IPS-NIHi11 (cell line): ENCODE data around the gene CBARP.

Experiments used
- DNase-seq: peaks from one replicate; pipeline ENCODE4 v3.0.0; 2012; ENCODE audit warnings: mixed read lengths, low spot score

The CBARP gene

DNA sequence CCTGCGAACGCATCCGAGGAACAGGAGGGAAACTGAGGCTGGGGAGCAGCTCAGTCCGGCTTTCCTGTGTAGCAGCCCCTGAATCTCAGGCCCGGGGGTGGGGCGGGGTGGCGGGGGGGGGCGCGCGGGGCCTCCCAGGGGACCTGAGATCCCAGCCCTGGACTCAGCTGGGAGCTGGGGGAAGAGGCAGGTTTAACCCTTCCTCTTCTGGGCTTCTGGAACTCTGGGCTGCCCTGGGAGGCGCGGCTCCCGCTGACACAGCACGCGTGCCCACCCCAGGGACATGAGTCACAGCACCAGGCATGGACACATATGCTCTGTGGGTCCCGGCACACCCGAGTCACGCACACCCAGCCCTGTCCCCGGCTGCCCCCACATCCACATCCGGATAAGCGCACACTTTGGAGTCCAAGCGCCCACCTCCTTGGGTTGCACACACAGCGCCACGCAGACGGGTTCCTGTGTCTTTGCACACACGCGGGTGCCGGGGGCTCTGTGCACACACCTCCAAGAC, 27.9 kb upstream of the CBARP start:
- no peak for DNase-seq

DNA sequence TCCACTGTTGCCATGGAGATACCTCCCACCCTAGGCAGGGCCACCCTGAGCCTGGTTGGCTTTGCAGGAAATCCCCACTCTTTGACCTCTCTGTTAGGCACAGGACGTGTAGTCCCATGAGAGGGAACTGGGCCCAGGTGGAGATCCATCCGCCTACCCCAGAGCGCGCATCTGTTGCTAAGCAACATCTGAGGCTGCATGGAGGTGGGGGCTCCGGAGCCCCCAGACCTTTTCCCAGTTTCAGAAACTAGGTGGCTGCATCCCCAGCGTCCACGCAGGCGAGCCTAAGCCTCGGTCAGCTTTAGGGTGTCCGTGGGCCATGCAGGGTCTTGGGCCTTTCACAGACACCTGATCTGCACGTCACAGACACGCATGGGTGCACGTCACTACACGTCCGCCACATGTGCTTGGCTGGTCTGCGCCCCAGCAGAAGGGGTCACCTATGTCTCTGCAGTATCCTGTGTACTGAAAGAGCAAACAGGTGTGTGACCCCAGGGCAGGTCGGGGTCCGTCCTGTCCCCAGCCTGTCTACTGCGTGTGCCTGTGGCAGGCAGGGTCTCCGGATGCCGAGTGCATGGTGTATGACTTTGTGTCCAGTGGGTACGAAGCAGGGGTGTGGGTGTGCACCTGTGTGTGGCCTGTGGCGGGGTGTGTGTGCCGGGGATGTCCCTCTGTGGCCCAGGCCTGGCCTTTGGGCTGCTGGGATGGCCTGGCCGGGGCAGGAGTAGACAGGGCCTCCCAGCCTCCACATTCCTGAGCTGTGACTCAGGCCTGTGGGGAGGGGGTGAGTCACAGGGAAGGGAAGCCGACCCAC, 27.2 kb upstream of the CBARP start:
- no peak for DNase-seq

DNA sequence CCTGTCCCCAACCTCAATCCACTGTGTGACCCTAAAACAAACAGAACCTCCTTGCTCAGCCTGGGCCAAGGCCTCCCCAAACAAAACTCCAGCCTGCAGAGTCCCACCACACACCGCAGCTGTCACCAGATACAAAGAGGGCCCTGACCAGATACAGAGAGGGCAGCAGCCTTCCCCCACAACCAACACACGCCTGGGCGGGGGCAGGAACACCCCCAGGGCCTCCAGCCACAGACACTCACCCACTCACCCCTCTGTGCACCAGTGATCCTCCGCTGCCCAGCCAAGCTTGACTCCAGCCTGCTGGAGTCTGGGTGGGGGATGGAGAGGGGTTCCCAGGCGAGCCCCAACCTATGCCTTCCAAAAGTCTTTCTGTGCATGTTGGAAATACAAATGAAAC, 25.4 kb upstream of the CBARP start:
- no peak for DNase-seq

DNA sequence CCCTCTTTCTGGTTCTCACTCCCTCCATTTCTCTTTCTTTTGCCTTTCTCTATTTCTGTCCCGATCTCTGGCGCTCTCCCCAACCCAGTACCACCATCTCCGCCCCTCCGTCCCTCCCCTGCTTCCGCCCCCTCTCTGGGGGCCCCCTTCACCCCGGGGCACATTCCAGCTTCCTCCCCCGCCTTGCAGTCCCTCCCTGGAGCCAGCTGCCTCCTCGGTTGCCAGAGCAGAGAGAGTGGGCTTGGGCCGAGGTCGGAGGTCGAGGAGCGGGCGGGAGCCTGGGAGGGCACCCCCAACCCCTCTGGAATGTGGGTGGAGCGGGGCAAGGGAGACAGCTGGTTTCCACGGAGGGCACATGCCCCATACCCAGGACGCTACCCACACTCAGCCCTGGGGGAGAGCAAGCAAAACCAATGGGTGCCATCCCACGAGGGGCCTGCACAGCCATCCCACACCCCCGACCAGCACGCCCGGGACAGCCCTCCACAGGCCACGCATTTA, 24.9 kb upstream of the CBARP start:
- DNase-seq: no peak

DNA sequence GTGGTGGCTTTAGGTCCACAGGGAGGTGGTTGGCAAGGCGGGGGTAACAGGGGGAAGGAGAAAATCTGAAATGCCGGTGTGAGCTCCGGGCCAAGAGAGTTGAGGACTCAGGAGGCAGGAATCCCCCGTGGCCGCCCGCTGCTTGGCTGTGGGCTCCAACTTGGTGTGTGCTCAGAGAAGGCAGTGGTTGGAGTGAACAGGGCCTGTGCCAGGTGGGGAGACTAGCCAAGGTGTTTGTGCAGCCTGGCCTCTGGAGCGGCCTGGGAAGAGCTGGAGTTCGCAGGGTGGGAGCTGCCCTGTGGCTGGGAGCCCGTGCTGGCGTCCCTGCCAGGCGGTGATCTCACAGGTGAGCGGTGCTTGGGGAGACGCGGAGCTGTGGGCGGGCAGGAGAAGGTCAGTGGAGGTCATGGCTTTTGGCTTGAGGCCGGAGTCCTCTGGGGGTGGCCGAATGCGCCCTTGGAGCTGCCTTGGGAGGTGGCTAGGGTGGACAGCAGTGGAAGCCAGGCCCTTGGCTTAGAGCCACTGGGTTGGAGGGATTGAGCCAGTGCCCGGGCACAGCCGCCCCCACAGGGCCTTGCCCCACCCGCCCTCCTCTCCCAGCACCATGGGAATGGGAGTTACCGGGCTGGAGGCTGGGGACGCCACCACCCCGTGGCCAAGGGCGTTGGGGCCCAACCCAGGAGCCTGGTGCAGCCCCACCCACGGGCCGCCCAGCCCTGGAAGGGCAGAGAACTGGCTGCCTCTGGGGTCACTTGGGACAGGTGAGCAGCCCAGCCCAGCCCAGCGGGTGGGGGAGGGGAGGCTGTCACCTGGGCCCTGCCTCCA, 24.2 kb upstream of the CBARP start:
- no peak for DNase-seq

DNA sequence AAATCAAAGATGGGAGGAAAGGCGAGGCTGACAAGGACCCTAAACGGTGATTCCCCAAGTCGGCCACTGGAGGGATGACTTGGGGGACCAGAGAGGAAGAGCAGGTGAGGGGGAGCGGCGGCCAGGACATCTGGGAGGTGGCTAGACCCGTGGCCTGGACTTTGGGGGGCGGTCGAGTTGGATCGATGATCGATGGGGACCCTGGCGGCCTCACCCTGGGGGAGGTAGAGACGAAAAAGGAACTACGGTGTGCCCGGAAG, 23.7 kb upstream of the CBARP start:
- no peak for DNase-seq

DNA sequence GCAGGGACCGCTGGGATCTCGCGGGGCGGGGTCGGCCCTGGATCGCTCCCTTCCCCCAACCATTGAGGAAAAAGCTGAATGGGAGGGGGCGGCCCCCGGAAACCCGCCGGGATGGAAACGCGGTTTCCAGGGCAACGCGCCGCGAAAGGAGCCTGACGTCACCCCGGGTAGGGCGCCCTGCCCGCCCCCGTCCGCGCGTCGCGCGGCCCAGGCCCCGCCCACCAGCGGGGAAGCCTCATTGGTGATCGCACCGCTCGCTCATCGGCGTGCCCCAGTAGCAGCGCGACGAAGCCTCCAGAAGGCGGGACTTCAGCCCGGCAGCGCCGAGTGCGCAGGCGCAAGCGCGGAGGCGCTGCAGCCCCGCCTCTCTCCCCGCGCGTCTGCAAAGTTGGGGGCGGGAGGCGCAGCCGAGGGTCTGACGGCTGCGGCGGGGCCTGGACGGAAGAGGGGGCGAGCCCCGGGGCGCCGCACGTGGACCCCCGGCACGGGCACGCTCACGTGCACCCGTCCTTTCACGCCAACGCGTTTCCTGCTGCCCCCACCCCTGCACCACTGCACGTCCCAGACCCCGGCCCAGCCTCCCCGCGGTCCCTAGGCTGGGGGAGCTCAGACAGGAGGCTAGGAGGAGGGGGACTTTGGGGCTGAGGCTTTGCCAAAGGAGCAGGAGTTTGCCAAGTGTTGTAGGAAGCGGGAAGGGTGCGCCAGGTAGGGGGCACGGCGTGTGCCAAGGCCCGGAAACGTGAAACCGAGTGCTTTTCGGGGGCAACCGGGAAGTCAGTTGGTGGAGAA, 23.1 kb upstream of the CBARP start:
- peak; percentile 90 for DNase-seq

DNA sequence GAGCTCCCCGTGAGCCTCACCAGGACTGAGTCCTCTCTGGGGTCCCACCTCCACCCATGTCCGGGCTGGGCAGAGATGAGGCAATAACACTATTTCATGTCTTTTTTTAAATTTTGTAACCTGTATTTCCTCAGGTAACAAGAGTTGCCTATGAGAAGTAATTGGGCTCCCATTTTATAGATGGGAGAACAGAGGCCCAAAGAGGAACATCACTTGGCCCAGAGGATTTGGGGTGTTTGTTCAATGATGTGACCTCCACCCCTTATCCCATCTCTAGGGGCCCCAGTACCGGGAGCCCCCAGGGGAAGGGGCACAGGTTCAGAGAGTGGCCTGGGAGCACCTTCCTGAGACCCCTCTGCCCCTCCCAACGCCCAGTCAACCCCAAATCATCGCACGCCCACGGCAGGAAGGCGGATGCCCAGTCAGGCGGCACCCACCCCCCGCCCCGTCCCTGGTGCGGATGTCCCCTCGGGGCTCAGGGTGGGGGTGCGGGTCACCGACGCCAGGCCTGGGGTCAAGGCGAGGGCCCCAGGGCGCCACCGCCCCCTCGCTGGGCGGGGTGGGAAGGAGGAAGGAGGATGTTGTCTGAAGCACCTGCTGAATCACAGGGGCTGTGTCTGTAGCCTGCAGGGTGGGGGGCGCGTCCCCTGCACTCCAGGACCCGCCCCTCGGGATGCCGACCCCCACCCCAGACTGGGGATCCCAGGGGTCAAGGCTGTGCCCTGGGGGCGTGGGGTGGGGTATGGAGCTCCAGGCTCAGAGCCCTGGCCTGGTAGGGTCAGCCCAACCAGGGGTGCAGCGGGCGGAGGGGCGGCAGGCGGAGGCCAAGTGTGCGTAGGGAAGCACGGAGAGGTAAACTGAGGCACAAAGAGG, 22.3 kb upstream of the CBARP start:
- no peak for DNase-seq

DNA sequence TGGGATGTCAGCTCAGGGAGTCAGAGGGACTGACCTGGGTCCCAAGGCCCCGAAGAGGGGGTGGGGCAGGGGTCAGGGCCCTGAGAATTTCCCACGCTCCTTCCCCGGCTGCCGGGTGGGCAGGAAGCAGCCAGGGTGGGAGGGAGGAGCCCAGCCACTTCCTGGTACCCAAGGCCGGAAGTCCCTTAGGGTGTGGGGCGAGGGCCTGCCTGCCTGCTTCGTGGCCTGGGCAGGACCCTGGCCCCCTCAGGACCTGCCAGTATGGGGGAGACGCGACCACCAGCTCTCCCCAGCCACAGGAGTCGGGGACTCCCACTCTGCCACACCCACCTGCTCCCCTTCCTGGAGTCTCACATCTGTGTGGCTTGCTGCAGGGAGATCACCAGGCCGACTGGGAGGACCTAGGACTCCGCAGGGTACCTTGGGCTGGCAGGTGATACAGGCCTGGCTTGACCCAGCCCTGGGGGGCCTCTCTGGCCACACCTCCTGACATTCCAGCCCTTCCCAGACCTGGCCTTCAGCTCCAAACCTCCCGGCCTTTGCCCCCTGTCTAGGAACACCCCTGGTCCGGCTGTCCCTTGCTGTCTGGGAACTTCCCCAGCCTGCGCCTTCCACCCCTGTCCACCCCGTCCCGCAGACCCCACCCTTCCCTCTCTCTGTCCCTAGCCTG, 21.5 kb upstream of the CBARP start:
- peak; percentile 38 for DNase-seq

DNA sequence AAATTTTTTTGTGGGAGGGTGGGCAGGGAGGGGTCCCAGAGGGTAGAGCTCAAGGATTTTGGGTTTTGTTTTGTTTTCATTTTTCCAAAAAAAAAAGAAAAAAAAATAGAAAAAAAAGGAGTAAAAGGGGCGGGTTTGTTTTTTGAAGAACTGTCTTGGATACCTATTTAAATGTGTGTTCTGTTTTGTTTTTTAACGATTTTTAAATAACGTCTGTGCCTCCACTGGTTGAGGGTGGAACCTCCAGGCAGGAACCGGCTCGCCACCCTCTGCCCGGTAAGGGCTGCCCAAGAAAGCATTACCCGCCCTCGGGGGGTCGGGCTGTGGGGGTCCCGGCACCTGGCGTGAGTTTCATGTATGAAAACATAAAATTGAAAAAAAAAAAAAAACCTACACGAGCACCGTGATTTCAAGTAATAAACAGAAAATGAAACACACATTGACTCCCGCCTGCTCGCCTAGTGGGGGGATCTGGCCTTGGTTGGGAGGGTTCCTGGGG, 21.0 kb upstream of the CBARP start:
- no peak for DNase-seq

DNA sequence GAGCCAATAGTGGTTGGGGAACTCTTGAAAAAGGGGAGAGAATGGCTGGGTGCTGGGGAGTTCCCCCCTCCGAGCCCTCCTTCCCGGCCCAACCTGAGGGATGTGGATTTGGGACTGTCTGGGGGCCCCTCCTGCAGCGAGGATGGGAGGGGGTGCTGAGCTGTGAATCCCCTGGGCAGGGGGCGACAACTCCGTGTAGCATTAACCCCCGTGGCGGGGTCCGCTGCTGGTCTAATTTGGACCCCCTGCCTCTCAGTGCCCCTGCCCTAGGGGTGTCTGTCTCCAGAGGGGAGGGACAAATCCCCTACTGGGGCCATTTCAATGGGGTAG, 20.3 kb upstream of the CBARP start:
- DNase-seq: no peak

DNA sequence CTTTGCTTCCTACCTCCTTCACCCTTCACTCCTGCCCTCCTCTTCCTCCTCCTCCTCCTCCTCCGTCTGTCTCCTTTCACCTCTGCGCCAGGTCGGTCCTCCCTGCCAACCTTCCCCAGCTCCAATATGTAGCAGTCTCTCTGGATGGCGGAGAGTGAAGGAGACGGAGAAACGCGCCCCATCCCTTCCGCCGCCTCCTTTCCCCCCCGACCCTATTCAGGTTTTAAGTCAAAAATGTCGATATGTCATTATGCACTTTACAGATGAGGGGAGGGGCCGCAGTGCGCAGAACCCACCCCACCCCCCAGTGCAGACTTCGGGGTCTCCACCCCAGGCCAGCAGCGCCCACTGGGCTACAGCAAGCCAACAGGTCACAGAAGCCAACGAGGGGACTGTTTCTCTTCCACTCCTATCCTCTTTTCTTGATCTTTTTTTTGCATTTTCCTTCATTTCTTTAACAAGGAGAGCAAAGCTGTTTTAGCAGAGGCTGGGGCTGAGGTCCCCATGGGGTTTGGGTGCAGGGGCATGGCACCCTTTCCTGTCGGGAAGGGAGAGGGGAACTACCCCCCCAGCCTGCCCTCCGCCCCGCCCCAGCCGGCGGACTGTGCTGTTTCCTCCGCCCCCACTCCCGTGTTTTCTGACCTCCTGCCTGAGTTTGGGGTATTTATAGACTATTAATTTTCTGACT, 19.8 kb upstream of the CBARP start:
- no peak for DNase-seq

DNA sequence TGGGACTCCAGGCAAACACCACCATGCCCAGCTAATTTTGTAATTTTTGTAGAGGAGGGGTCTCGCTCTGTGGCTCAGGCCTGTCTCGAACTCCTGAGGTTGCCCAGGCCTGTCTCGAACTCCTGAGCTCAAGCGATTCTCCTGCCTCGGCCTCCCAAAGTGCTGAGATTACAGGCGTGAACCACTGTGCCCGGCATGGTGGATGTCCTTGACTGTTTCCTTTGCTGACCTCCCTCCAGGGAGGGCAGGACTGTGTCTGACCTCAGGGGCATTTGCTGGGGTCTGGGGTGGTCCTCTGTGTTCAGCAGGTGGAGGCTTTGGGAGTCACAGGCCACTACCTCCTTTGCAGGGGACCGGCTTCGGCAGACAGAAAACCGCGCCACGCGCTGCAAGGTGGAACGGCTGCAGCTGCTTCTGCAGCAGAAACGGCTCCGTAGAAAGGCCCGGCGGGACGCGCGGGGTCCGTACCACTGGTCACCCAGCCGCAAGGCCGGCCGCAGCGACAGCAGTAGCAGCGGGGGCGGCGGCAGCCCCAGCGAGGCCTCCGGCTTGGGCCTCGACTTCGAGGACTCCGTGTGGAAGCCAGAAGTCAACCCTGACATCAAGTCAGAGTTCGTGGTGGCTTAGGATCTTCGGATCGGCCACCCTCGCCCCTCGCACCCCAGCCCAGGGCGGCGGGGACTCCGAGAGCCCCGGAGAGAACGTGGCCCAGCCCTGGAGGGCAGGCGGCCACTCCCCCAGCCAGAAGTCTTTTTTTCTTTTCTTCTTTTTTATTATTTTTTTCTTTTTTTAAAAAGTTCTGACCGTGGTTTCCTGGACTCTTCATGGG, 19.1 kb upstream of the CBARP start:
- no peak for DNase-seq

DNA sequence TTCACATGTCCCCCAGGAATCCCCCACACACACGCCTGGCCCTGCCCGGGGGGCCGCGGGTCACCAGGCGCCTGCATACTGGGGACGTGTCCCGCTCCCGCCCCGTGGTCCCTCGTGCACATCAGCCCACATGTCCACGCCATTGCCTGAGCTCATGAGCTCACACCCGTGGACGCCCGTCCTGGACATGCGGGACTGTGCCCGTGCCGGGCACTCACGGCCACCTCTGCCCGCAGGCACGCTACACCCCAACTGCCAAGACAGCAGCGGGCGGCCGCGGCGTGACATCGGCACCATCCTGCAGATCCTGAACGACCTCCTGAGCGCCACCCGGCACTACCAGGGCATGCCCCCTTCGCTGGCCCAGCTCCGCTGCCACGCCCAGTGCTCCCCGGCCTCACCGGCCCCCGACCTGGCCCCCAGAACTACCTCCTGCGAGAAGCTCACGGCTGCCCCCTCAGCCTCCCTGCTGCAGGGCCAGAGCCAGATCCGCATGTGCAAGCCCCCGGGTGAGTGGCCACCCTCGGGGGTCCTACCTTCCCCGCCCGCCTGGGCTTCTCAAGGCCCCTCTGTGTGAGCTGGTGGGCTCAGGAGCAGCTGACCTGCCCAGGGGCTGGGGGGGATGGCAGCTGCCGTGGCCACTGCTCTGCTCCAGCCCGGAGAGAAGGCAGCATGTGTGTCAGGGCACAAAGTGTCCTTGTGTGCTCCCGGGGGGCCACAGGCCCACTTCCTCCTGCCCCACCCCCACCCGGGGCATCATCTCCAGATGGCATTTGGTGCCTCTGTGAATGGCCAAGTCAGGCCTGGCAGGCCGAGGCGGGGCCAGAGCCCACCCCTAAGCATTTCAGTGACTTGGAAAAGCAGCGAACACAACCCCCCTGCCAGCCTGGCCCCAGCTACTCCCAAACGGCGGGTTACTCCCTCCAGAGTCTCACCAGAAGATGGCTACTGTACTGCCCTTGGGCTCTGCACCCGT, 17.7 kb upstream of the CBARP start:
- no peak for DNase-seq

DNA sequence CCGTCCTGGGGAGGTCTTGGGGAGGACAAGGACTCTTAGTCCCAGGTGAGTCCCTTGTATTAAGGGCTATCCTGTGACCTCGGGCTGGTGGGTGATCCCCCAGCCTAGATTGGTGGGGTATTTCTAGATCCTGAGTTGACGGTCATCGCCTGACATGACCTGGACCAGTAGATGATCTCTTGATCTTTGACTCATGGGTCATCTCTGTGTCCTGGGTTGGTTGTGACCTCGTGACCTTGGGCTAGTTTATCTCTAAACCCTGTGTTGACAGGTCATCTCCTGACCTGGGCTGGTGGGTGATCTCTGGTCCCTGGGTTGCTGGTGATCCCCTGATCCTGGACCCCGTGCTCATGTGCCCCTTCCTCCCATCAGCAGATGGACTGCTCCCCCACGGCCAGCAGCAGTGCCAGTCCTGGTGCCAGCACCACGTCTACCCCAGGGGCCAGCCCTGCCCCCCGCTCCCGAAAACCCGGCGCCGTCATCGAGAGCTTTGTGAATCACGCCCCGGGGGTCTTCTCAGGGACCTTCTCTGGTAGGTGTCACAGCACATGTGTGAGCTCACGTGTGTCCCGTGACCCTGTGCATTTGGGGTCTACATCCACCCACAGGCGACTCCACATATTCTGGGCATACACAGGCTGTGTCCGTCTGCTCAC, 16.9 kb upstream of the CBARP start:
- no peak for DNase-seq

DNA sequence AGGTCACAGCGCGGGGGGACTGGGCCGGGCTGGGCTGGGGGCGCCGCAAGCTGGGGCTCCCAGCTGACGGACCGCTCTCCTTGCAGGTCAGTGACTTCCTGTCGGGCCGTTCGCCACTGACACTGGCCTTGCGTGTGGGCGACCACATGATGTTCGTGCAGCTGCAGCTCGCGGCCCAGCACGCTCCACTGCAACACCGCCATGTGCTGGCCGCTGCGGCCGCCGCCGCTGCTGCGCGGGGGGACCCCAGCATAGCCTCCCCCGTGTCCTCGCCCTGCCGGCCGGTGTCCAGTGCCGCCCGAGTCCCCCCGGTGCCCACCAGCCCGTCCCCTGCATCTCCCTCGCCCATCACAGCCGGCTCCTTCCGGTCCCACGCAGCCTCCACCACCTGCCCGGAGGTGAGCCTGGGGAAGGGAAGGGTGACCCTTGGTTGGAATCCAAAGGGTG, 16.3 kb upstream of the CBARP start:
- no peak for DNase-seq

DNA sequence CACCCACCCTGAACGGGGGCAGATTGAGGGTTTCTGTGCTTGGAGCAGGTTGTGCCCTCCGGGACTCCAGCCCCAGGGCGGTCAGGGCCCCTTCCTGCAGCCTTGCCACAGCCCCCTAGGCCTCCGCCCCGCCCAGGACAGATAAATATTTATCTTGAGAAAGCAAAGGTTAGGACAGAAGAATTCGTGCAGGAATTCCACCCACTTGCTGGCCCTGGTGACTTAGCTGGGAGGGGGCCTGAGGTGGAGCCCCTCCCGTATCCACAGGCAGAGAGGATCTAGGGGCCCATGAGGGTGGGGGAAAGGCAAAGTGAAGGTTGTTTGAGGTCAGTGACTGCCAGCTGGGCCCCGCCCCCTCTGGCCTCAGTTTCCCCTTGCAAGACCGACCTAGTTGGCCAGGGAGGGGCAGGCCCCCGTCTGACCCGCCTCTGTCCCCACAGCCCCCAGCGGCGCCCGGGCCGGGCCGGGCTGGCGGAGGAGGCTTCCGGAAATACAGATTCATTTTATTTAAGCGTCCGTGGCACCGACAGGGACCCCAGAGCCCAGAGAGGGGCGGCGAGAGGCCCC, 15.8 kb upstream of the CBARP start:
- no peak for DNase-seq
